NCI-H1694 treated with DMSO at 0.1 percent for 48 hours (cell line): ENCODE results near the gene UQCR11.

Source experiments
- DNase-seq: peaks from one replicate; lab custom pipeline; 2025; lab: John Stamatoyannopoulos, UW

The UQCR11 gene

GRCh38 chr19:1615156-1615765, 10.0 kb upstream of the UQCR11 start:
- DNase-seq: no peak

DNA sequence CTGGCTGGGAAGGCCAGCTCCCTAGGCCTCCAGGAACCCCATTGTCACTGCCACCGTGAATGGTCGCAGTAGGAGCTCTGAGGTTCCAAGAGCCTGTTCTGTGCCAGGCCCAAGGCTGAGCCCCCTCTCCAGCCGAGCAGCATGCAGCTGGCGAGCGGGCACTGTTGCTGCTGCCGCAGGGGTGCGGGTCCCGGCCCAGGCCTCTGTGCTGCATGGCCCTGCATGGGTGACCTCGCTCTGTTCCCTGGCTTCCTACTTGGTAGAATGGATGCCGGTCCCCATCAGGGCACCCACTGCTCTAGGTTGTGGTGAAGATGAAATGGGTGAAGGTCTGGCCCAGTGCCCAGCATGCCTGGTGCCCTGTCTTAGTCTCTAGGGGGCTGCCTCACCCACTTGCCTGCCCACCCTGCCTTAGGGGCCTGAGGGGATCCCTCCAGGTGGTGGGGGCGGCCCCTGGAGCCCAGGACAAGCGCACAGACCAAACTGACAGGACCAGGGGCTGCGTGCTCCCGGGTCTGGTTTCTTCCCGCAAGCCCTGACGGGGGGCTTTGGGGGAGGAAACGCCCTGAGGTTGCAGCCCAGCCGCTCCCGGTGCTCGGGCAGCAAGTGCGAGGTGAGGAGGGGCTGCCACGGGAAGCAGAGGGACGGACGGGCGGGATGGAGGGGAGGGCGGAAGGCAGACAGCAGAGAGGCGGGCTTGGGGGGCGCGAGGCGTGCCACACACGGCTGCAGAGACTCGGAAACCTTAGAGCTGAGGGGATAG, 8.7 kb upstream of the UQCR11 start:
- DNase-seq: no peak

GRCh38 chr19:1613146-1613545, 7.9 kb upstream of the UQCR11 start:
- DNase-seq: no peak

DNA sequence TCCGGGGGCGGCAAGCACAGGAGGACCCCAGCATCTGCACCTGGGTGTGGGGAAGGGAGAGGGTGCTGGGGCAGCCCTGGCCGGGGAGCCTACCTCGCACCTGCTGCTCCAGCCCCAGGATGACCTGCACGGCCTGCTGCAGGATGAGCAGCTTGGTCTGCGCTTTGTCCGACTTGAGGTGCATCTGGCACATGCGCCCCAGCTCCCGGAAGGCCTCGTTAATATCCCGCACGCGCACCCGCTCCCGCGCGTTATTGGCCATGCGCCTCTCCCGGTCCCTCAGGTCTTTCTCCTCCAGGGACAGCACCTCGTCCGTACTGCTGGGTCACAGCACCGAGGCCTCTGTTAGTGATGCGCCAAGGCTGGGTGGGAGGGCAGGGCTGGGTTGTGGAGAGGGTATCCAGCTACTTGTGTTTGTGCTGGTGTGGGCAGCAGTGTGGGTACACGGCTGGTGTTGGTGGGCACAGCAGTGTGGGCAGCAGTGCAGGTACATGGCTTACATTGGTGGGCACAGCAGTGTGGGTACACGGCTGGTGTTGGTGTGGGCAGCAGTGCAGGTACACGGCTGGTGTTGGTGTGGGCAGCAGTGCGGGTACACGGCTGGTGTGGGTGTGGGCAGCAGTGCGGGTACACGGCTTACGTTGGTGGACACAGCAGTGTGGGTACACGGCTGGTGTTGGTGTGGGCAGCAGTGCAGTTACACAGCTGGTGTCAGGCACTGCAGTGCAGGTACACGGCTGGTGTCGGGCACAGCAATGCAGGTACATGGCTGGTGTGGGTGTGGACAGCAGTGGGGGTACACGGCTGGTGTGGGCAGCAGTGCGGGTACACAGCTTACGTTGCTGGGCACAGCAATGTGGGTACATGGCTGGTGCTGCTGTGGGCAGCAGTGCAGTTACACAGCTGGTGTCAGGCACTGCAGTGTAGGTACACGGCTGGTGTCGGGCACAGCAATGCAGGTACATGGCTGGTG, 7.1 kb upstream of the UQCR11 start:
- no peak for DNase-seq

DNA sequence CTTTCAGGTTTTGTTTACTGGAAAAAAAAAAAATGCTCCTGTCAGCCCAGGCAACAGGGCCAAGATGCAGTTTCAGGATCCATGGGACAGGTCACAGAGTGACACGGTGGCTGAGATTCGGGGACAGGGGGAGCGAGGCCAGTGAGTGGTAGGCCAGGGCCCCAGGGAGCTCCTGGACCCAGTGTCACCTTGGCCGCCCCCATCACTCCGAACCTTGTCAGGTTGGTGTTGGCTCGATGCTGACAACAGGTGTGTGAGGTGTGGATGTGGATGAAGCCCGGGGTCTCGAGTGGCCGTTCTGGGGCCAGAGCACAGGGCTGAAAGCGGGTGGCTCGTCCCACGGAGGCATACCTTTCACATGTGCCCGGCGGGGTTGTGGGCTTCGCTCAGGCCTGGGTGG, 6.1 kb upstream of the UQCR11 start:
- DNase-seq: no peak

GRCh38 chr19:1610579-1610978, 5.3 kb upstream of the UQCR11 start:
- no peak for DNase-seq

DNA sequence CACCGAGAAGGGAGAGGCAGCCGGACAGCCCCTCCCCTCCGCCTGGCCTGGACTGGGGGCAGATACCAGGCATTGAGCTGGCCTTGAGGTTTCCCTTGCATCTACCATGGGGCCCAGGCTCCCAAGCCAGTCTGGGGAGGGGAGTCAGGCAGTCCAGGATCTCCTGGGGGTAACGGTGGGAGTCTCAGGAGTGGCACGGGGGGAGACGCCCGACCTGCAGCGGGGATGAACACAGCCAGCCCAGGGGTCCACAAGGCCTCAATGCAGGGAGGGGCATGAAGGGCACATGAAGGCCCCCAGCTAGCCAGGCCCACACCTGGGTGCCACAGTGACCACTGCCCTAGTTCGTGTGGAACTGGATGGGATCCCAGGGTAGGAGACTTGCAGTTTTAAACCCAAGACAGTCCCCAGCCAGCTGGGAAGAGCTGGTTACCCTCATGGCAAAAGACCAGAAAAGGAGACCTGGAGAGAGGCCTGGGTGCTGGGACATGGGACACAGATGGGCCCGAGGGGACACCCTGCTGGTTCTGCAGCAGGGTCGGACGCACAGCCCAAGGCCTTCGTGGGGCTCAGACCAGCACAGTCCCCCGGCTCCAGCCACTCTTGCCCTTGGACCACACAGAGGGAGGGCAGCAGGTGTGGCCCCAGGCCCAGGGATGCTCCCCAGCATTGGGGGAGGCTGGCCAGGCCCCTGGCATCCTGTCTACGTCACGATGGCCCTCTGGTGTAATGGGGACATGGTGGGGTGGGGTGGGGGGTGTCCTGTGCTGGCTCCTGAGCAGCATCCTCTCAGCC, 4.6 kb upstream of the UQCR11 start:
- DNase-seq: no peak

DNA sequence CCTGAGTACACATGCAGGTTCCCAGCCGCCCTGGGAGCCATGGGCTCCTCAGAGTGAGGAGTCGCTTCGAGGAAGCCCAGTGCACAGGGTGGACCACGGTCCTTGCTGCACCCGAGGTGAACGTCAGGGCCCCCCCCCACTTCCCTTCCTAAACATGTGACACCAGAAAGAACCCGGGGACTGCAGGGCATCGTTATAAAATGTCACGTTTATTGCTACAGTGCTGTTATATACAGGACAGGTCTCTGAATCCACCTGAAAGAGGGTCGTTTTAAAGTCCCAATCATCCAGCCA, 3.8 kb upstream of the UQCR11 start:
- DNase-seq: no peak

- DNase-seq: no peak
These were observed 3.3 kb upstream of the UQCR11 start for GRCh38 chr19:1608359-1609102.

GRCh38 chr19:1606138-1606651, 933 bp upstream of the UQCR11 start:
- DNase-seq: no peak

DNA sequence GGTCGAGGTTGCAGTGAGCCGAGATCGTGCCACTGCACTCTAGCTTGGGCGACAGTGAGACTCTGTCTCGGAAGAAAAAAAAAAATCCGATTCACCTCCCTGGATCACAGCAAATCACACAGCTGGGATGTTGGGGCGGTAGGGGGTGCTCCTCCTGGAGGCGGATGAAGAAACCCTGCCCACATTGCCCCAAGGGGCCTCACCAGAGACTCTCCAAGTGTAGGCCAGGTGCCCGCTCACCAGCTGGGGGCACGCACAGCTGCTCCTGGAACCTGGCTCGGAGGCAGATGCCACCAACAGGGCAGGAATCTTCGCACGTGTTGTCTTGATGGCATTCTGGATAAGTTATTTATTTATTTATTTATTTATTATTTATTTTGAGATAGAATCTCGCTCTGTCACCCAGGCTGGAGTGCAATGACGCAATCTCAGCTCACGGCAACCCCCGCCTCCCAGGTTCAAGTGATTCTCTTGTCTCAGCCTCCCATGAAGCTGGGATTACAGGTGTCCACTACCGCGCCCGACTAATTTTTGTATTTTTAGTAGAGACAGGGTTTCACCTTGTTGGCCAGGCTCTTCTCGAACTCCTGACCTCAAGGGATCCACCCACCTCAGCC, 3.1 kb downstream of the UQCR11 start:
- no peak for DNase-seq

DNA sequence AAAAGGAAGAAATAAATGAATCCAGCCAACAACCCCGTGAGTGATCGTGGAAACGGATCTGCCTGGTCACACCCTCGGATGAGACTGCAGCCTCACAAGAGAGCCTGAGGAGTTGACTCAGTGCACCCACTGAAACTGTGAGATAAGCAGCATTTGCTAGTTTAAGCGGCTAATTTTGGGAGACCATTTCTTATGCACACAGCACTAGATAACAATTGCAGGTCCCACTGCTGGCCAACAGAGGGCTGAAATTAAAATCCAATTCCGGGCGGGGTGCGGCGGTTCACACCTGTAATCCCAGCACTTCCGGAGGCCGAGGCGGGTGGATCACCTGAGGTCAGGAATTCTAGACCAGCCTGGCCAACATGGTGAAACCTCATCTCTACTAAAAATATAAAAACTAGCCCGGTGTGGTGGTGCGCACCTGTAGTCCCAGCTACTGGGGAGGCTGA, 3.6 kb downstream of the UQCR11 start:
- no peak for DNase-seq

- DNase-seq: no peak
These were observed 5.8 kb downstream of the UQCR11 start for GRCh38 chr19:1599460-1599846.

GRCh38 chr19:1598777-1599459, 6.3 kb downstream of the UQCR11 start:
- DNase-seq: no peak

DNA sequence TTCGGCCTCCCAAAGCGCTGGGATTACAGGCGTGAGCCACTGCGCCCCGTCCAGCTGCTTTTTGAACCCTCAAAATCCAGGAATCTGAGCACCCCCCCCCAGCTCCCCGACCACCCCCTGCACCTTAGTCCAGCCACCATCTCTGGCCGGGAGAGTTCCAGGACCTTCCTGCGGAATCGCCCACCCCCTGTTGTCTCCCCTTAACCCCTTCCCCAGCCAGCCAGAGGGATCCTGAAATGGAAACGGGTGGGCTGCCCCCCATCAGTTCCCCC, 11.8 kb downstream of the UQCR11 start:
- DNase-seq: no peak

DNA sequence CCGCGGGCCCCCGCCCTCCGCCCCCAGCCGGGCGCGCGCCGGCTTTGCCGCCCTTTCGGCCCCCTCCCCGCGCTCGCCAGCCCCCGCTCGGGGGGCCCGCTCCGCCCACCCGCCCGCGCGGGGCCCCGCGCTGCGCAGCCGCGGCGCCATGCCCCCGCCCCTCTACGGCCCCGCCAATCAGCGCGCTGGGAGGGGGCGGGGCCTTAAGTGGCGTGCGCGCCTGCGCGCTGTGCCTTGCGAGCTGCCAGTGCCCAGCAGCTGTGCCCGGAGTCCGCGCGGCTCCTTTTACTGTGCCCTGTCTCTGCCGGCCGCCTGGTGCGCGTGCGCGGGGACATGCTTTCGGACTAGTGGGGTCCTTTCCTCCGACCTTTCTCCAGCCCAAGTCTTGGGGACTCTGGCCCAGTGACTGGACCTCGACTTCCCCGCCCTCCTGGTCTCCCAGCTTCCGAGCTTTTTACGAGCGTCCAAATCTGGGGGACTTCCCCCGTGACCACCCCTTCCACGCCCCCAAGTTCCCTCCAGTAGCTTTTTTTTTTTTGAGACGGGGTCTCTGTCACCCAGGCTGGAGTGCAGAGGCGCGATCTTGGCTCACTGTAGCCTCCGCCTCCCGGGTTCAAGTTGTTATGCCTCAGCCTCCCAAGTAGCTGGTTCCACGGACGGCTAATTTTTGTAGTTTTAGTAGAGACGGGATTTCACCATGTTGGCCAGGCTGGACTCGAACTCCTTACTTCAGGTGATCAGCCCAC, 12.3 kb downstream of the UQCR11 start, which contains the start of gene MBD3:
Gene MBD3, minus strand, starts transcription at position 111 of the 746 bp plus-strand sequence. CDS start 234 bp downstream, outside the sequence.
- peak; percentile 74 for DNase-seq

- DNase-seq: peak; percentile 44
These were observed 13.1 kb downstream of the UQCR11 start for GRCh38 chr19:1592024-1592754.

GRCh38 chr19:1591421-1592023, 13.7 kb downstream of the UQCR11 start:
- peak; percentile 11 for DNase-seq
